Measurements from ENCODE around the gene KREMEN1.
"Not testable (repeated sequence)": the region's sequence is repeated elsewhere in the genome, so short reads cannot be mapped to it uniquely, and the experiment has no call there.

KREMEN1 gene

GRCh38 chr22:29072979-29073617, at the start of gene KREMEN1:
KREMEN1 (plus strand) TSS chr22:29073035; CDS start chr22:29073131, 96 bp downstream.
- DNase-seq, result no peak

GRCh38 chr22:29023172-29023796, 49.6 kb upstream of the KREMEN1 start:
- DNase-seq, result no peak

GRCh38 chr22:29026579-29026978, 46.3 kb upstream of the KREMEN1 start:
- DNase-seq, result no peak

GRCh38 chr22:29028468-29028867, 44.4 kb upstream of the KREMEN1 start:
- DNase-seq, result no peak

GRCh38 chr22:29029202-29030000, 43.4 kb upstream of the KREMEN1 start:
- no peak for DNase-seq

- no peak for DNase-seq
Observed at GRCh38 chr22:29030016-29030617, 42.7 kb upstream of the KREMEN1 start.

- no peak for DNase-seq
Observed at GRCh38 chr22:29030618-29031226, 42.1 kb upstream of the KREMEN1 start.

GRCh38 chr22:29031227-29032011, 41.4 kb upstream of the KREMEN1 start:
- no peak for DNase-seq

GRCh38 chr22:29032014-29032475, 40.8 kb upstream of the KREMEN1 start:
- no peak for DNase-seq

GRCh38 chr22:29032584-29032983, 40.3 kb upstream of the KREMEN1 start:
- no peak for DNase-seq

- DNase-seq, result peak; percentile 0
Observed at GRCh38 chr22:29037340-29037932, 35.4 kb upstream of the KREMEN1 start.

GRCh38 chr22:29039148-29039547, 33.7 kb upstream of the KREMEN1 start:
- DNase-seq, result no peak

- DNase-seq, result not testable (repeated sequence)
Observed at GRCh38 chr22:29039684-29040083, 33.2 kb upstream of the KREMEN1 start.

- DNase-seq, result peak; percentile 4
Observed at GRCh38 chr22:29040385-29041275, 32.2 kb upstream of the KREMEN1 start.

GRCh38 chr22:29041408-29041807, 31.4 kb upstream of the KREMEN1 start:
- no peak for DNase-seq

- DNase-seq, result no peak
Observed at GRCh38 chr22:29043906-29044575, 28.8 kb upstream of the KREMEN1 start.

- no peak for DNase-seq
Observed at GRCh38 chr22:29044657-29045176, 28.1 kb upstream of the KREMEN1 start.

- DNase-seq, result no peak
Observed at GRCh38 chr22:29048822-29049654, 23.8 kb upstream of the KREMEN1 start.

Data from NCI-H774 (cell line).